GM12878 (cell line): ENCODE results near the gene LMCD1.

Experiments used
- CBX5 ChIP-seq: sonication (generic); IDR thresholded peaks from 2 replicates; pipeline ENCODE4 v1.6.1; 2016; ENCODE audit warnings: low read depth, moderate library complexity, mild to moderate bottlenecking, inconsistent platforms
- CHD4 ChIP-seq: fragments of 200-600 bp; sonication (generic); IDR thresholded peaks from 2 replicates; pipeline ENCODE4 v1.6.1; 2016; ENCODE audit warnings: mild to moderate bottlenecking
- CREM ChIP-seq: IDR thresholded peaks from 2 replicates; pipeline ENCODE4 v1.6.1; 2014; ENCODE audit warnings: antibody characterized with exemption, low read depth
- NR2C2 ChIP-seq: IDR thresholded peaks from 2 replicates; pipeline ENCODE4 v1.6.1; 2011; ENCODE audit warnings: borderline replicate concordance, low read depth; ENCODE audit not compliant: control insufficient read depth, insufficient read length
- ZNF207 ChIP-seq: fragments of 450-650 bp; IDR thresholded peaks from 2 replicates; pipeline ENCODE4 v1.6.1; 2014; ENCODE audit warnings: antibody characterized with exemption, mild to moderate bottlenecking, borderline replicate concordance
- ZNF622 ChIP-seq: fragments of 450-650 bp; IDR thresholded peaks from 2 replicates; pipeline ENCODE4 v1.6.1; 2017; ENCODE audit warnings: mild to moderate bottlenecking, inconsistent platforms

DNA sequence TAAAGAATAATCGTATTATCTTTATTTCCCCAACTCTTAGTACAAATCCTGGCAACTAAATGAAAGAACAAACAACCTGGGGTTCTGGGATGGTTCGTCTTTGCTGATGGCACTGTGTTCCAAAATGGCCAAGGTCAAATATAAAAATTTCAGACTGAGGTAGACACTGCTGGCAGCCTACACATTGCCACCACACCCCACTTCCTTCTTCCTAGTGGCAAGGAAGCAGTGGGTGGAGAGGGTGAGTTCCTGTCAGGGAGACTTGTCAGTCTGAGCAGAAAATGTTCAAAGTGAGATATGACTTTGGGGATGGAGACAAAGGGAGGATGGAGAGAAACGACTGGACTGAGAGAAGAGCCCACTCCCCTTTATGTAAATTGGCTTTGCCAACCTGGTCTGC, 69.6 kb downstream of the LMCD1 start:
- TF ChIP-seq NR2C2 (no peak), CBX5 (no peak), ZNF622 (no peak), ZNF207 (no peak), CHD4 (no peak), CREM (no peak)
